ENCODE data around the gene AAR2. TPM values are rescaled to one million over a fixed set of nuclear protein-coding genes. Genes with fewer than 3 reads are reported as not detected.
A peak's percentile ranks its signal among the peaks of the same experiment; 100 is the strongest.

AAR2 gene
- total and polyA plus RNA-seq, 7 experiments from 2014 or later, result 18.2 to 55.8 (median 24.3) TPM

DNA sequence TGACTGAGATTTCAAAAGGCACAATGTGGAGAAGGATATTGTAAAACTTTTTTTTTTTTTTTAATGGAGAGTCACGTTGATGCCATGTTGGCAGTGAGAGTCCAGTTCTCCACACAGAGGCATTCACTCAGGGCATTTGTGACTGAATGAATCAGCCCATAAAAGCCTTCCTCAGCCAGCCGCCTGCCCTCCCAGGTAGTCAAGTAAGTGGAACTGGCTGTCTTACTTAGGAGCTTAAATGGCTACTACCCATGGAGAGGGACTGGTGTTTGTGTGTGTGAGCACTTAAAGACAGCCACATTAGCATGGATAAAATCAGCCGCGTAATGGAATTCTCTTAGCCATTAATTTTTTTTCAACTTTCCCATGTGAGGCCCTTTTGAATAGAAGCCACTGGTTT, 12.6 kb downstream of the AAR2 start:
- peaks cover 17 to 61% (median 41%) of the 10 kb centered on the region in 7 donors for H3K4me1 Mint-ChIP-seq
- no peak overlapping the region for H3K4me3 ChIP-seq (ENCODE audit: low read length)
- no peak overlapping the region for H3K27ac Mint-ChIP-seq
- no peak overlapping the region for H3K27ac ChIP-seq (ENCODE audit: low read depth, low read length)
- DNase-seq, result no peak
- H3K36me3 Mint-ChIP-seq, result peaks cover 9 to 64% (median 22%) of the 10 kb centered on the region in 5 donors
- no peaks in the 10 kb centered on the region for H3K9me3 ChIP-seq (ENCODE audit: control insufficient read depth in 2 of 3, low read length in 3 of 3)
- POLR2A ChIA-PET, result no interaction called here
- no peak overlapping the region for H3K4me3 Mint-ChIP-seq
- CTCF ChIA-PET, result no interaction called here
- no peaks in the 10 kb centered on the region for H3K27me3 ChIP-seq (ENCODE audit: control insufficient read depth in 2 of 2, insufficient read depth in 2 of 2, low read length in 2 of 2)
- ATAC-seq, result no peak
- peaks cover 0 to 6% of the 10 kb centered on the region in 2 donors for H3K4me1 ChIP-seq (ENCODE audit: control insufficient read depth in 2 of 2, insufficient read depth in 2 of 2, low read length in 2 of 2)
- peaks cover 24 to 95% (median 32%) of the 10 kb centered on the region in 3 experiments for H3K36me3 ChIP-seq (ENCODE audit: control insufficient read depth in 2 of 3, insufficient read depth in 3 of 3, low read length in 3 of 3)
- H3K27me3 Mint-ChIP-seq, result no peaks in the 10 kb centered on the region
- no peaks in the 10 kb centered on the region for H3K9me3 Mint-ChIP-seq
- intact Hi-C loops (cut with micrococcal nuclease), result no loop called here

DNA sequence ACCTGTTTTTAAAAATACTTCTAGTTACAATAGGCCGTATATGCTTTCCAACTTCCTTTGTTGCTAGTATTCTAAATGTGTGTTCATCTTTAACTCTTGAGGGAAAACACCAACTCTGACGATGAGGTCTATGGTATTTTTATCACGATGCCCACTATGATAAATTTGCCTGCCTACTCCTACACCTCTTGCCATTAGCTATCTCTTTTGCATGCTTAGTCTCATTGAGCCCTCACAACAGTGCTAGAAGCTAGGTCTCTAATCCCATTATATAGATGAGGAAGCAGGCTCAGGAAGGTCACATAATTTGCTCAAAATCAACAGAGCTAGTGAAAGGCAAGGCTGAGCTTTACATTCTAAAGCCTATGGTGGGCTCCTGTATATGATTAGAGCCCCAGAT, 13.2 kb downstream of the AAR2 start:
- no peaks in the 10 kb centered on the region for H3K9me3 Mint-ChIP-seq
- CTCF ChIA-PET, result no interaction called here
- Histone ChIP-seq H3K27me3 (ENCODE audit: control insufficient read depth in 2 of 2, insufficient read depth in 2 of 2, low read length in 2 of 2) (no peaks in the 10 kb centered on the region), H3K4me3 (ENCODE audit: low read length) (no peak overlapping the region), H3K27ac (ENCODE audit: low read depth, low read length) (no peak overlapping the region), H3K9me3 (ENCODE audit: control insufficient read depth in 2 of 3, low read length in 3 of 3) (no peaks in the 10 kb centered on the region), H3K4me1 (ENCODE audit: control insufficient read depth in 2 of 2, insufficient read depth in 2 of 2, low read length in 2 of 2) (peaks cover 0 to 4% of the 10 kb centered on the region in 2 donors), H3K36me3 (ENCODE audit: control insufficient read depth in 2 of 3, insufficient read depth in 3 of 3, low read length in 3 of 3) (peaks cover 26 to 94% (median 28%) of the 10 kb centered on the region in 3 experiments)
- peaks cover 15 to 61% (median 41%) of the 10 kb centered on the region in 7 donors for H3K4me1 Mint-ChIP-seq
- ATAC-seq, result no peak
- no peak overlapping the region for H3K27ac Mint-ChIP-seq
- POLR2A ChIA-PET, result interaction anchor here (1.5 kb wide), 1 partner anchor 15 kb away, joined by 3 read pairs; no protein-coding TSS in a partner anchor
- H3K4me3 Mint-ChIP-seq, result no peak overlapping the region
- H3K36me3 Mint-ChIP-seq, result peaks cover 9 to 61% (median 22%) of the 10 kb centered on the region in 5 donors
- DNase-seq, result no peak
- intact Hi-C loops (cut with micrococcal nuclease), result no loop called here
- H3K27me3 Mint-ChIP-seq, result no peaks in the 10 kb centered on the region

DNA sequence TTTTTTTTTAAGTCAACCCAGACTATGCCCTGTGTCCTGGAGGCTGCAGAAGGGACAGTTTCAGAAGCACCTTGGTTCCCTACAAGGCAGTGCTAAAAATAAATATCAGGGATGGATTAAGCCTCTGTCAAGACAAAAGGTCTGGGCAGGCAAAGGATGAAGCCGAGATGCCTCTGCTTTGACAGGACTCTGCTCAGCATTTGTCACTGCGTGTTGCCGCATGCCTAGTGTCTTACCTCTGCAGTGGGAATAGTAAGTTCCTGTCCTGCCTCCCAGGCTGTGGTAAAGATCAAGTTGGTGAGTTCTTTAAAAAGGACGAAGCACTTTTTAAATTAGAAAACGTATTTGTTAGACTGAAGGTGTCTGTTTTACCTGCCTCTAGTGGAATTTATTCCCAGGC, 15.1 kb downstream of the AAR2 start:
- H3K9me3 ChIP-seq (ENCODE audit: control insufficient read depth in 2 of 3, low read length in 3 of 3), result no peaks in the 10 kb centered on the region
- H3K36me3 ChIP-seq (ENCODE audit: control insufficient read depth in 2 of 3, insufficient read depth in 3 of 3, low read length in 3 of 3), result peaks cover 9 to 93% (median 11%) of the 10 kb centered on the region in 3 experiments
- peaks cover 9 to 60% (median 18%) of the 10 kb centered on the region in 5 donors for H3K36me3 Mint-ChIP-seq
- CTCF ChIA-PET, result no interaction called here
- peaks cover 15 to 47% (median 32%) of the 10 kb centered on the region in 7 donors for H3K4me1 Mint-ChIP-seq
- no peak overlapping the region for H3K4me3 Mint-ChIP-seq
- no peak overlapping the region for H3K4me3 ChIP-seq (ENCODE audit: low read length)
- ATAC-seq (no peak), DNase-seq (no peak)
- POLR2A ChIA-PET, result no interaction called here
- no peaks in the 10 kb centered on the region for H3K9me3 Mint-ChIP-seq
- H3K4me1 ChIP-seq (ENCODE audit: control insufficient read depth in 2 of 2, insufficient read depth in 2 of 2, low read length in 2 of 2), result peaks cover 0 to 4% of the 10 kb centered on the region in 2 donors
- H3K27me3 ChIP-seq (ENCODE audit: control insufficient read depth in 2 of 2, insufficient read depth in 2 of 2, low read length in 2 of 2), result no peaks in the 10 kb centered on the region
- H3K27me3 Mint-ChIP-seq, result no peaks in the 10 kb centered on the region
- H3K27ac ChIP-seq (ENCODE audit: low read depth, low read length), result no peak overlapping the region
- H3K27ac Mint-ChIP-seq, result peak overlapping the region in 2 of 9 donors; percentile 17 to 21
- intact Hi-C loops (cut with micrococcal nuclease), result no loop called here

DNA sequence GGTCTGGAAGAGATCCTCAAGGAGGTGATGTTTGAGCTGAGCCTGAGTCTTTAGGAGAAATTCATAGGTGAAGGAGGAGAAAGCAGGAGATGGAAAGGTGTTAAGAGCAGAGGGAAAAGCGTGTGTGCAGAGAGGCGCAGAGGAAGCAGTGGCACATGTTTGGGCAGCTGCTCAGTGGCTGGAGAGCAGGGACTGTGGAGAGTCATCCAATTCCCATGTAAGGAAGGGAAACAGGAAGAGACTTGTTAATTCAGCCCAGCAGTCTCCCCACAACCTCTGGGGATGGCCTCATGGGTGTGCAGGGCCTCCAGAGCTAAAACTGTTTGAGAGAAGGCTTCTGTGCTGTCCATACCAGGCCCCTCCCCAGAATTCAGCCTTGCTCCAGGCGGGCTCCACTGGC, 16.2 kb downstream of the AAR2 start:
- Mint-ChIP-seq H3K27ac (peak overlapping the region in 2 of 9 donors; percentile 25 to 55), H3K36me3 (peaks cover 9 to 59% (median 14%) of the 10 kb centered on the region in 5 donors)

DNA sequence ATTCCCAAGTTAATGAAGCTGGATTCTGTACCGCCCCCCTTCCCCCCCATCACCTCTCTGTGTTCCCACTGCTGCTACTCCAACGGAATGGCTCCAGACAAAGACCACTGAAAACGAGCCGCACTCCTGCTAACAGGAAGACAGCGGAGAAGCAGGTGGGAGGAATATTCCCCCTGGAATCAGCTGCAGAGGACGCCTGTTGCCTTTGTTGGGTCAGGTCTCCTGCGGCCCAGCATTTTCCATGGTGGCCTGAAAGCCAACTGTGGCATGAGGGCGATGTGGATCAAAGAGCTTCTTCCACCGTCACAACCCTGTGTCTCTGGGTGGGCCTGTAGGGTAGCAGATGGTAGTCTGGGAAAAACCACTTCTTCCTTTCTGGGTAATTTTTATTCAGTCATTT, 16.8 kb downstream of the AAR2 start:
- H3K27me3 Mint-ChIP-seq, result no peaks in the 10 kb centered on the region
- H3K4me1 Mint-ChIP-seq, result peaks cover 12 to 37% (median 29%) of the 10 kb centered on the region in 7 donors
- peak overlapping the region in 3 of 9 donors; percentile 12 to 56 (median 27) for H3K27ac Mint-ChIP-seq
- Histone ChIP-seq H3K4me3 (ENCODE audit: low read length) (no peak overlapping the region), H3K9me3 (ENCODE audit: control insufficient read depth in 2 of 3, low read length in 3 of 3) (no peaks in the 10 kb centered on the region), H3K4me1 (ENCODE audit: control insufficient read depth in 2 of 2, insufficient read depth in 2 of 2, low read length in 2 of 2) (peaks cover 0 to 4% of the 10 kb centered on the region in 2 donors), H3K27ac (ENCODE audit: low read depth, low read length) (no peak overlapping the region), H3K36me3 (ENCODE audit: control insufficient read depth in 2 of 3, insufficient read depth in 3 of 3, low read length in 3 of 3) (peaks cover 9 to 87% (median 16%) of the 10 kb centered on the region in 3 experiments), H3K27me3 (ENCODE audit: control insufficient read depth in 2 of 2, insufficient read depth in 2 of 2, low read length in 2 of 2) (no peaks in the 10 kb centered on the region)
- CTCF ChIA-PET, result no interaction called here
- POLR2A ChIA-PET, result no interaction called here
- intact Hi-C loops (cut with micrococcal nuclease), result no loop called here
- peaks cover 6 to 55% (median 9%) of the 10 kb centered on the region in 5 donors for H3K36me3 Mint-ChIP-seq
- no peak for ATAC-seq
- H3K9me3 Mint-ChIP-seq, result no peaks in the 10 kb centered on the region
- H3K4me3 Mint-ChIP-seq, result no peak overlapping the region
- no peak for DNase-seq

More for the DNA sequence above, 16.2 kb downstream of the AAR2 start:
- no peak overlapping the region for H3K4me3 Mint-ChIP-seq
- Histone ChIP-seq H3K9me3 (ENCODE audit: control insufficient read depth in 2 of 3, low read length in 3 of 3) (no peaks in the 10 kb centered on the region), H3K4me3 (ENCODE audit: low read length) (no peak overlapping the region), H3K4me1 (ENCODE audit: control insufficient read depth in 2 of 2, insufficient read depth in 2 of 2, low read length in 2 of 2) (peaks cover 0 to 4% of the 10 kb centered on the region in 2 donors), H3K27ac (ENCODE audit: low read depth, low read length) (no peak overlapping the region), H3K27me3 (ENCODE audit: control insufficient read depth in 2 of 2, insufficient read depth in 2 of 2, low read length in 2 of 2) (no peaks in the 10 kb centered on the region), H3K36me3 (ENCODE audit: control insufficient read depth in 2 of 3, insufficient read depth in 3 of 3, low read length in 3 of 3) (peaks cover 9 to 92% (median 16%) of the 10 kb centered on the region in 3 experiments)
- ChIA-PET POLR2A (no interaction called here), CTCF (no interaction called here)
- DNase-seq (no peak), ATAC-seq (no peak)
- H3K4me1 Mint-ChIP-seq, result peaks cover 12 to 41% (median 32%) of the 10 kb centered on the region in 7 donors
- intact Hi-C loops (cut with micrococcal nuclease), result no loop called here
- H3K9me3 Mint-ChIP-seq, result no peaks in the 10 kb centered on the region
- H3K27me3 Mint-ChIP-seq, result no peaks in the 10 kb centered on the region

DNA sequence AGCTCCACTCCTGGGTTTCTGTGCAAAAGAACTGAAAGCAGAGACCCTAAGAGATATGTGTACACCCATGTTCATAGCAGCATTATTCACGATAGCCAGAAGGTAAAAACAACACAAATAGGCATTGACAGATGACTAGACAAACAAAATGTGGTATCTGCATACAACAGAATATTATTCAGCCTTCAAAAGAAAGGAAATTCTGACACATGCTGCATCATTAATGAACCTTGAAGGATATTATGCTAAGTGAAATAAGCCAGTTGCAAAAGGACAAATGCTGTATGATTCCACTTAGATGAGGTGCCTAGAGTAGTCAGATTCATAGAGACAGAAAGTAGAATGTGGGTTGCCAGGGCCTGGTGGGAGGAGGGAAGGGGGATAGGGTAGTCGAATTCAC, 17.8 kb downstream of the AAR2 start:
- no peaks in the 10 kb centered on the region for H3K9me3 Mint-ChIP-seq
- intact Hi-C loops (cut with micrococcal nuclease), result no loop called here
- no peak overlapping the region for H3K4me3 ChIP-seq (ENCODE audit: low read length)

DNA sequence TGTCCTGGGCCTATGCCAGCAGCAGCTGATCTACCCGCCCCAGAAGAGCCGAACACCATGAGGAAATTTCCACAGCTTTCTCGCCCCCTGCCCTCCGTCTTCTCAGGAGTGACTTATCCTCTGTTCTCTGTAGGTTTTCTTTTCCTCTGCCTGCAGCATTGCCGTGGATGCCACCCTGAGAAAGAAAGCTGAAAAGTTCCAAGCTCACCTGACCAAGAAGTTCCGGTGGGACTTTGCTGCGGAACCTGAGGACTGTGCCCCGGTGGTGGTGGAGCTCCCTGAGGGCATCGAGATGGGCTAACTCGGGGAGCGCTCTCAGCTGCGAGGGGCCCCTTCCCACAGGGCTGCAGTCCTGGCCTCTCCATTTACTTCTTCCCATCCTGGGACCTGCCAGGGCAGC, 19.2 kb downstream of the AAR2 start:
- peaks cover 0 to 43% (median 2%) of the 10 kb centered on the region in 5 donors for H3K36me3 Mint-ChIP-seq
- no peak for ATAC-seq

More for the DNA sequence above, 17.8 kb downstream of the AAR2 start:
- H3K36me3 Mint-ChIP-seq, result peaks cover 0 to 49% (median 4%) of the 10 kb centered on the region in 5 donors
- ATAC-seq, result no peak
- no peaks in the 10 kb centered on the region for H3K9me3 ChIP-seq (ENCODE audit: control insufficient read depth in 2 of 3, low read length in 3 of 3)
- no peak for DNase-seq
- ChIA-PET CTCF (no interaction called here), POLR2A (no interaction called here)
- H3K36me3 ChIP-seq (ENCODE audit: control insufficient read depth in 2 of 3, insufficient read depth in 3 of 3, low read length in 3 of 3), result peaks cover 3 to 76% (median 16%) of the 10 kb centered on the region in 3 experiments
- no peak overlapping the region for H3K27ac ChIP-seq (ENCODE audit: low read depth, low read length)
- H3K27ac Mint-ChIP-seq, result peak overlapping the region in 2 of 9 donors; percentile 7 to 40
- H3K4me1 Mint-ChIP-seq, result peaks cover 9 to 27% (median 19%) of the 10 kb centered on the region in 7 donors
- H3K4me3 Mint-ChIP-seq, result no peak overlapping the region
- no peaks in the 10 kb centered on the region for H3K4me1 ChIP-seq (ENCODE audit: control insufficient read depth in 2 of 2, insufficient read depth in 2 of 2, low read length in 2 of 2)
- no peaks in the 10 kb centered on the region for H3K27me3 ChIP-seq (ENCODE audit: control insufficient read depth in 2 of 2, insufficient read depth in 2 of 2, low read length in 2 of 2)
- H3K27me3 Mint-ChIP-seq, result no peaks in the 10 kb centered on the region

More for the DNA sequence above, 19.2 kb downstream of the AAR2 start:
- Mint-ChIP-seq H3K27me3 (no peaks in the 10 kb centered on the region), H3K27ac (no peak overlapping the region), H3K9me3 (no peaks in the 10 kb centered on the region), H3K4me1 (peaks cover 5 to 19% (median 11%) of the 10 kb centered on the region in 7 donors), H3K4me3 (no peak overlapping the region)
- Histone ChIP-seq H3K4me1 (ENCODE audit: control insufficient read depth in 2 of 2, insufficient read depth in 2 of 2, low read length in 2 of 2) (no peaks in the 10 kb centered on the region), H3K27me3 (ENCODE audit: control insufficient read depth in 2 of 2, insufficient read depth in 2 of 2, low read length in 2 of 2) (no peaks in the 10 kb centered on the region), H3K27ac (ENCODE audit: low read depth, low read length) (no peak overlapping the region), H3K9me3 (ENCODE audit: control insufficient read depth in 2 of 3, low read length in 3 of 3) (no peaks in the 10 kb centered on the region), H3K36me3 (ENCODE audit: control insufficient read depth in 2 of 3, insufficient read depth in 3 of 3, low read length in 3 of 3) (peaks cover 3 to 67% (median 16%) of the 10 kb centered on the region in 3 experiments), H3K4me3 (ENCODE audit: low read length) (no peak overlapping the region)
- intact Hi-C loops (cut with micrococcal nuclease), result no loop called here
- DNase-seq, result no peak
- ChIA-PET CTCF (no interaction called here), POLR2A (no interaction called here)

Measured in naive thymus-derived CD4-positive, alpha-beta T cell (primary cell).